Esophagus squamous epithelium (tissue), 4 donors: ENCODE results near the gene BNC1.
"Not testable (repeated sequence)": the region's sequence is repeated elsewhere in the genome, so short reads cannot be mapped to it uniquely, and the experiment has no call there.

Experiments used
- CTCF ChIP-seq, 6 experiments: fragments of 450-650 bp in 4 of 6; fragments of 200-600 bp in 2 of 6; sonication (generic) in 2 of 6; IDR thresholded peaks; one replicate each; pipeline ENCODE4 v1.5.1; 2016 to 2019; ENCODE audit warnings: antibody characterized with exemption in 6 of 6, mild to moderate bottlenecking in 4 of 6, moderate library complexity in 4 of 6
- POLR2A ChIP-seq, 4 donors: fragments of 450-650 bp; IDR thresholded peaks; one replicate each; pipeline ENCODE4 v1.6.1; 2017; ENCODE audit warnings: antibody characterized with exemption in 4 of 4, mild to moderate bottlenecking in 4 of 4, moderate library complexity in 3 of 4

GRCh38 chr15:83262181-83262580 lies 22.3 kb downstream of the BNC1 start:
- TF ChIP-seq CTCF, POLR2A (IDR thresholded peaks at IDR 0.05): not testable (repeated sequence)
